ENCODE results near the gene ADAMTS6. TPM values are rescaled to one million over a fixed set of nuclear protein-coding genes. Genes with fewer than 3 reads are reported as not detected.

The ADAMTS6 gene
- total and polyA plus RNA-seq, 11 donors: 0.28 to 4.3 (median 3.0) TPM

GRCh38 chr5:65305913-65306312, 175.8 kb downstream of the ADAMTS6 start:
- no peak for TF ChIP-seq POLR2A (IDR thresholded peaks at IDR 0.05)
- Histone ChIP-seq H3K36me3 (no peaks in the 10 kb centered on the region), H3K9me3 (no peaks in the 10 kb centered on the region), H3K27ac (no peak overlapping the region), H3K4me3 (no peak overlapping the region), H3K27me3 (no peaks in the 10 kb centered on the region), H3K4me1 (no peaks in the 10 kb centered on the region)
- no peak for DNase-seq
- 80 to 91% (median 84%) methylated on average over 3 of the region's 3 CpGs for WGBS, 4 donors
- ATAC-seq: no peak
- intact Hi-C loops (cut with DNase I): no loop called here

DNA sequence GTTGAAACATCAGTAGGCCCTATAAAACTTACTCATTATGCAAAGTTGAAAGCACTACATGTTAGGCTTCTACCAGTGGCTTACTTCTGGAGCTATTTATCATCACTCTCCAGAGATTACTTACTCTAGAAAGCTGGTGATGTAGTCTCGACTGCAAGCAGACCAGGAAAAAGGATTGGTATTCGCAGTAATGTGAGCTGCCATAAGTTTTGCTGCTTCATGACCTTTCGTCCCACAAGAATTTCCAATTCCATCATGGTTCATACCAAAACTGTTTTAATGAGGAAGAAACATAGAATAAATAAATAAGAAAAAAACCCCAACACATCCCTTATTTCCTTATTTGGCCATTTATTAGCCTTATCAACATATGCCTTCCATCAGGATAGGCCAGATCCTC, 181.9 kb downstream of the ADAMTS6 start:
- Histone ChIP-seq H3K9me3 (no peaks in the 10 kb centered on the region), H3K27ac (no peak overlapping the region), H3K27me3 (no peaks in the 10 kb centered on the region), H3K36me3 (no peaks in the 10 kb centered on the region), H3K4me3 (no peak overlapping the region), H3K4me1 (no peaks in the 10 kb centered on the region)
- intact Hi-C loops (cut with DNase I): no loop called here
- 77 to 86% (median 79%) methylated on average over 3 of the region's 3 CpGs for WGBS, 4 donors
- DNase-seq: no peak
- TF ChIP-seq, protein P1, sequence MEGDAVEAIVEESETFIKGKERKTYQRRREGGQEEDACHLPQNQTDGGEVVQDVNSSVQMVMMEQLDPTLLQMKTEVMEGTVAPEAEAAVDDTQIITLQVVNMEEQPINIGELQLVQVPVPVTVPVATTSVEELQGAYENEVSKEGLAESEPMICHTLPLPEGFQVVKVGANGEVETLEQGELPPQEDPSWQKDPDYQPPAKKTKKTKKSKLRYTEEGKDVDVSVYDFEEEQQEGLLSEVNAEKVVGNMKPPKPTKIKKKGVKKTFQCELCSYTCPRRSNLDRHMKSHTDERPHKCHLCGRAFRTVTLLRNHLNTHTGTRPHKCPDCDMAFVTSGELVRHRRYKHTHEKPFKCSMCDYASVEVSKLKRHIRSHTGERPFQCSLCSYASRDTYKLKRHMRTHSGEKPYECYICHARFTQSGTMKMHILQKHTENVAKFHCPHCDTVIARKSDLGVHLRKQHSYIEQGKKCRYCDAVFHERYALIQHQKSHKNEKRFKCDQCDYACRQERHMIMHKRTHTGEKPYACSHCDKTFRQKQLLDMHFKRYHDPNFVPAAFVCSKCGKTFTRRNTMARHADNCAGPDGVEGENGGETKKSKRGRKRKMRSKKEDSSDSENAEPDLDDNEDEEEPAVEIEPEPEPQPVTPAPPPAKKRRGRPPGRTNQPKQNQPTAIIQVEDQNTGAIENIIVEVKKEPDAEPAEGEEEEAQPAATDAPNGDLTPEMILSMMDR (IDR thresholded peaks at IDR 0.05): no peak
- no peak for TF ChIP-seq POLR2A (IDR thresholded peaks at IDR 0.05)
- ATAC-seq: no peak

DNA sequence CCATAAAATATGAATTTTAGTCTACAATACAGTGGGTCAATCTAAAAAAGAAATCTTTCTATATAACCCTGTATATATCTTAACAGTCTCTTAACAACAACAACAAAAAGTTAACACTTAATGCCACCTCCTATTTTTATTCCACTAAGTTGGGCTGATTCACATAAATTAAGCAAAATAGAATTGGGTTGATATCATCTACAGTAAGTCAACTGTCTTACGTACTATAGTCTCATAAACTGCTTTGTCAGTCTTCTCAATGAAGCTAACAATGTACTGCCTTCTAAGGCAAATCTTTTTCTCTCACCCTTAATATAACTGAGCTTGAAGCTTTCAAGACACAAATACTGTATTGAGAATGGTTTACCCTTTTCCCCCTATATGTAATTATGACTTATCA, 185.7 kb downstream of the ADAMTS6 start:
- Histone ChIP-seq H3K4me3 (no peak overlapping the region), H3K27me3 (no peaks in the 10 kb centered on the region), H3K9me3 (no peaks in the 10 kb centered on the region), H3K27ac (no peak overlapping the region), H3K36me3 (no peaks in the 10 kb centered on the region), H3K4me1 (no peaks in the 10 kb centered on the region)
- TF ChIP-seq POLR2A (IDR thresholded peaks at IDR 0.05): no peak
- 91 to 100% (median 94%) methylated on average over 1 of the region's 1 CpG for WGBS, 4 donors
- no peak for ATAC-seq
- DNase-seq: no peak
- intact Hi-C loops (cut with DNase I): no loop called here

- no peaks in the 10 kb centered on the region for H3K27me3 ChIP-seq
- no peak for ATAC-seq
- intact Hi-C loops (cut with DNase I): no loop called here
Measured at GRCh38 chr5:65292196-65292595, 189.5 kb downstream of the ADAMTS6 start.

GRCh38 chr5:65290677-65291076, 191.0 kb downstream of the ADAMTS6 start:
- Histone ChIP-seq H3K27ac (no peak overlapping the region), H3K27me3 (no peaks in the 10 kb centered on the region), H3K4me1 (no peaks in the 10 kb centered on the region), H3K36me3 (no peaks in the 10 kb centered on the region), H3K9me3 (no peaks in the 10 kb centered on the region), H3K4me3 (no peak overlapping the region)
- TF ChIP-seq, protein P1 (IDR thresholded peaks at IDR 0.05): no peak
- no peak for TF ChIP-seq POLR2A (IDR thresholded peaks at IDR 0.05)
- DNase-seq (no peak), ATAC-seq (no peak)
- 95 to 99% (median 96%) methylated on average over 1 of the region's 1 CpG for WGBS, 4 donors
- intact Hi-C loops (cut with DNase I): no loop called here

More at GRCh38 chr5:65292196-65292595, 189.5 kb downstream of the ADAMTS6 start:
- Histone ChIP-seq H3K4me3 (no peak overlapping the region), H3K36me3 (no peaks in the 10 kb centered on the region), H3K27ac (no peak overlapping the region), H3K4me1 (no peaks in the 10 kb centered on the region), H3K9me3 (no peaks in the 10 kb centered on the region)
- DNase-seq: no peak
- TF ChIP-seq POLR2A (IDR thresholded peaks at IDR 0.05): no peak
- TF ChIP-seq, protein P1 (IDR thresholded peaks at IDR 0.05): no peak

All from heart left ventricle (tissue), 16 donors.